Measurements from ENCODE around the gene DDA1.
A peak's percentile ranks its signal among the peaks of the same experiment; 100 is the strongest.
"Not testable (repeated sequence)": the region's sequence is repeated elsewhere in the genome, so short reads cannot be mapped to it uniquely, and the experiment has no call there.

DDA1 gene

GRCh38 chr19:17289489-17289888 lies 19.9 kb upstream of the DDA1 start:
- DNase-seq (ENCODE audit: low read depth), result no peak

DNA sequence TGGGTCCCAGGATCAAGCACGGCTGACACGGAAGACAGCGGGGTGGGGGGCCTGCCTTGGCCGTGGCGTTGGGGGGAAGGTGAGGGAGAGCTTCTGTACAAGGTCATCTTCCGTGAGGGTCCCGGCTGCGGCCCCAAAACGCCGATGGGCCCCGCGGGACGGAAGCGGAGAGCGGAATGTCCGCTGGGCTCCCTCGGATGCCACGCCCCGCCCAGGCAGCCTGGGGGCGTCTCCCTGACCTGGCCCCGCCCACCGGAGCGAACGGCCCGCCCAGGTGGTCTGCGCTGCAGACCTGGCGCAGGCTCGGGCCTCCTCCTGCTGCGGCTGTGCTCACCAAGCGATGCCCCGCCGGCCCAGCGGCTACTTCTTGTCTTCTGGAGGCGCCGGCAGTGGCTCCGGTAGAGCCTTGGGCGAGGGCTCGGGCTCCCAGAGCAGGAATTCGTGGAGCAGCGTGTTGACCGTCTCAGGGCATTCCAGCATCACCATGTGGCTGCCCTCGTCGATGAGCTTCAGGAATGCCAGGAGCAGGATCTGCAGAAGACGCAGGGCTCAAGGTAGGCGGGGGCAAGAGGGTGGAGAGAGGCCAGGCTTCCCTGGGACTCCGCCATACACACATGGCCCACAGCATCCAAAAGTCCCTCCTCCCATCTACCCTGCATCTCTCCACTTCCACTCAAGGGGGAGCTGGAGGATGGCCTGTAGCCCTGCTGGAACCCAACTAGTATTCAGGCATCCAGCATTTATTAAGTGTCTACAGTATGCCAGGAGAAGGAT lies 16.9 kb upstream of the DDA1 start:
- peak; percentile 59 for DNase-seq (ENCODE audit: low read depth)

- DNase-seq (ENCODE audit: low read depth), result no peak
These were observed 15.8 kb upstream of the DDA1 start for GRCh38 chr19:17293605-17294004.

GRCh38 chr19:17294051-17294891 lies 15.1 kb upstream of the DDA1 start:
- DNase-seq (ENCODE audit: low read depth), result no peak

DNA sequence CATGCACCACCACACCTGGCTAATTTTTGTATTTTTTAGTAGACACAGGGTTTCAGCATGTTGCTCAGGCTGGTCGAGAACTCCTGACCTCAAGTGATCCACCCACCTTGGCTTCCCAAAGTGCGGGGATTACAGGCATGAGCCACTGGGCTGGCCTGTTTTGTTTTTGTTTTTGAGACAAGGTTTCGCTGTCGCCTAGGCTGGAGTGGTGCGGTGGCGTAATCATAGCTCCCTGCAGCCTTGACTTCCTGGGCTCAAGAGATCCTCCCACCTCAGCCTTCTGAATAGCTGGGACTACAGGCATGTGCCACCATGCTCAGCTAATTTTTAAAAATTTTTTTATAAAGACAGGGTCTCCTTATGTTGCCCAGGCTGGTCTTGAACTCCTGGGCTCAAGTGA lies 13.8 kb upstream of the DDA1 start:
- not testable (repeated sequence) for DNase-seq (ENCODE audit: low read depth)

GRCh38 chr19:17296273-17296672 lies 13.1 kb upstream of the DDA1 start:
- no peak for DNase-seq (ENCODE audit: low read depth)

- no peak for DNase-seq (ENCODE audit: low read depth)
These were observed 12.4 kb upstream of the DDA1 start for GRCh38 chr19:17296976-17297375.

GRCh38 chr19:17300992-17301619 lies 8.3 kb upstream of the DDA1 start:
- no peak for DNase-seq (ENCODE audit: low read depth)

DNA sequence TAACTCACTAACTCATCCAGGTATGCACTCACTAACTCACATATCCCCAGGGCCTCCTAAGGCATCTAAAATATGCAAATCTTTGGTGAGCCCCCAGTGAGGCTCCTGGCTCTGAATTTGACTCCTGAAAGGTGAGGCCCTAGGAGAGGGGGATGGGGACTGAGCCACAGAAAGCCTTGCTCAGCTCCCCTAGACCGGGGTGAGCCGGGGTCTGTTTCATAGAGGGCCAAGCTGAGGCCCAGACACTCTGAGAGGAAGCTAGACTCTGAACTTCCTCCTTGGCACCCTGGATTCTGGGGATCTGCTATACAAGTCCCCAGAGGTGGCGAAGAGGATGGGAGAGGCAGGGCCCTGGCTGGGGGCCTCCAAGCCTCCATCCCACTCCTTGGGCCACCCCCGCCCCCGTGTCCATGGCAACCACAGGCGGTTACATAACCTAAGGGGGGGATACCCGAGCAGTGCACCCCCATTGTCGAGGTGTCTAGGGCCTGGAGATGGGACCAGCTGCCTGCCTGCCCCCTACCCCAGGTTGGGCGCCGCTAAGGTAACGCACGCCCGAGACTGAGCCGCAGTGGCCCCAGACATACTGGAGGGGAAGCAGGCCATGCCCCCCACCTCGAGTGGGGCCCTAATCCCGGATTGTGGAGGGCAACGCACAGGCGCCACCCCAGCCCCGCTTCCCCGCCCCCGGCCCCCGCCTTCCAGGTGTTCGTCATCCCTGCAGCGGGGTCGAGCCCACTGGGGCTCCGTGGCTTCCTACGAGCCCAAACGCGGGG lies 6.8 kb upstream of the DDA1 start:
- no peak for DNase-seq (ENCODE audit: low read depth)

GRCh38 chr19:17303167-17303939 lies 6.0 kb upstream of the DDA1 start, which contains the start of gene ABHD8:
Gene ABHD8 (minus strand): TSS chr19:17303425. CDS start chr19:17301616, 1,809 bp downstream.
- DNase-seq (ENCODE audit: low read depth), result peak; percentile 85

DNA sequence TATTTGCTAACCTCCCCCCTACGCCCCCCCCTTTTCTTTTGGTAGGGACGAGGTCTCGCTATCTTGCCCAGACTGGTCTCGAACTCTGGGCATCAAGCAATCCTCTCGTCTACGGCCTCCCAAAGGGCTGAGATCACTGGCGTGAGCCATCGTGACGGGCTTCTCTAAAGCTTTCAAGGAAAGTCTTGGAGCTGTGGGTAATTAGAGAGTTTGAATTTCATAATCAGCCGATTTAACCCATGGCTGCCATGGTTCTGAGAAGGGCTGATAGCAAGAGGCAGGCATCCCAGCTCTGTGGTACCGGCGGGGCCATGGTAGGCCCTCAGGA lies 5.5 kb upstream of the DDA1 start:
- no peak for DNase-seq (ENCODE audit: low read depth)

- DNase-seq (ENCODE audit: low read depth), result no peak
These were observed 4.8 kb upstream of the DDA1 start for GRCh38 chr19:17304386-17305215.

GRCh38 chr19:17305216-17305516 lies 4.2 kb upstream of the DDA1 start:
- DNase-seq (ENCODE audit: low read depth), result no peak

GRCh38 chr19:17305517-17306284 lies 3.7 kb upstream of the DDA1 start, which contains the start of gene MRPL34:
Gene MRPL34 (plus strand): TSS chr19:17305872. CDS start chr19:17305893, 21 bp downstream.
- peak; percentile 93 for DNase-seq (ENCODE audit: low read depth)

GRCh38 chr19:17306285-17306714 lies 3.1 kb upstream of the DDA1 start:
- no peak for DNase-seq (ENCODE audit: low read depth)

- DNase-seq (ENCODE audit: low read depth), result no peak
These were observed 1.4 kb upstream of the DDA1 start for GRCh38 chr19:17307876-17308377.

DNA sequence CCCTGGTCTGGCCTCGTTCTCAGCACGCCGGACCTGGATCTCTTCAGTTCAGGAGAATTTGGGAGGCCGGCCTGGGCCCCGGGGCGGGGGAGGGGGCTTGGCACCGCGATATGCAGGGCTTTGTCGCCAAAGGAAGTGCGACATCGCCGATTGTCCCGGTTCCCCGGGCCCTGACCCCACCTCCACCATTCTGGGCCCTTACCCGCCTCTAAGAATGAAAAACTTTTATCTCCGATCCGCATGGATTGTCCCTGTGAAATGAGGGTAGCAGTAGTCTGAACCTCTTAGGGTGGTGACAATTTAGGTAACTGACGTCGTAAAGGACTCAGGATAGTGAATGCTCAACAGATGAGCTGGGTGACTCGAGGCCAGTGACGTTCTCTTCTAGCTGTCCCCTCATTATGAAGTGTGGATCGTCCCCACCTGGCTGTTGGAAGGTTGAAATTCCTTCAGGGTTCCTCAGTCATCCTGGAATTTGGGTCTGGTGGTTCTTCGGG lies 650 bp downstream of the DDA1 start:
- no peak for DNase-seq (ENCODE audit: low read depth)

DNA sequence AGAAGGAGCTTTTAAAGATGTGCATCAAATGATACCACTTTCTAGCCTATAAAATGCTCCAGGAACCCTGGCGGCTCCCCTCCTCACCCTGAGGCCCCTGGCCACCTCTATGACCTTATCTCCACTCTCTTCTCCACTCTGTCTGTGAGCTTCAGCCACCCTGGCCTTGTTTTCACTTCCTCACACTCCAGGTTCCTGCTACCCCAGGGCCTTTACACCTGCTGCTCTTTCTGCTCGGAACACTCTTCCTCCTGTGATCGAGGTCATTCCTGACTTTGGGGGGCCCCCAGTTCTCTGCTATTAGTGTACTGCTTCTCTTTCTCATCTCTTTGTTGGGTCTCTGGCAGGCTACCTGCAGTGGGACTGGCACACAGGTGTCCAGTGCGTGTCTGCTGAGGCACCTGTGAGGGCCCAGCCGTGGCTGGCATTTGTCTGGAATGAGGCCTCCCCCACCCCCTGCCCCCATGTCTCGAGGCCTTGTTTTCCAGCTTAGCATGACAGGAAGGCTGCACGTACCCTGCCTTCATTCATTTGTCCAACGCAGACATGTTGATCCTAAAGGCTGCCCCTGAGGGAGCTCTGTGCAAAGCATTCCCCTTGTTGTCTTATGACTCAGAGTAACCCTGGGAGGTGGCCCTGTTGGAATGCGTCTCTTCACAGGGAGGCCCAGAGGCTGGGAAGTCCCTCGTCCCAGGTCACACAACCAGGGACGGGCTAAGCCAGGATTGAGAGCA lies 2.3 kb downstream of the DDA1 start:
- DNase-seq (ENCODE audit: low read depth), result no peak

All from T-helper 22 cell (primary cell).